ENCODE results near the gene HCRT.

Gene HCRT

DNA sequence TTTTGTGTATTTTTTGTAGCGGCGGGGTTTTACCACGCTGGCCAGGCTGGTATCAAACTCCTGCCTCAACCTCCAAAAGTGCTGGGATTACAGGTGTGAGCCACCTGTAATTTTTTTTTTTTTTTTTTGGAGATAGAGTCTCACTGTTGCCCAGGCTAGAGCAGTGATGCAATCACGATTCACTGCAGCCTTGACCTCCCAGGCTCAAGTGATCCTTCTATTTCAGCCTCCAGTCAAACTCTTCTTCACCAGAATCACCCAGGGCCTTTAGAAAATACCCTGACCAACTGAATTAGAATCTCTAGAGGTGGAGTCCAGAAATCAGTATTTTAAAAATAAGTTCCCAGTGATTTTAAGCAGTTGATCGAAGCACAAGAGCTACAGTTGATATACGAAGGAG lies 50.1 kb downstream of the HCRT start:
- no peak for TF ChIP-seq TAF1 (IDR thresholded peaks at IDR 0.05; ENCODE audit: low read depth)
- TF ChIP-seq, protein P1, sequence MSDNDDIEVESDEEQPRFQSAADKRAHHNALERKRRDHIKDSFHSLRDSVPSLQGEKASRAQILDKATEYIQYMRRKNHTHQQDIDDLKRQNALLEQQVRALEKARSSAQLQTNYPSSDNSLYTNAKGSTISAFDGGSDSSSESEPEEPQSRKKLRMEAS (IDR thresholded peaks at IDR 0.05): 0 out of 2 replicates have a peak, but pooled peaks have one; percentile 0

Measured in Ishikawa (cell line).